HepG2 (cell line): ENCODE data around the gene GRB10. TPM values are rescaled to one million over a fixed set of nuclear protein-coding genes. Genes with fewer than 3 reads are reported as not detected.

Experiments
- ATAC-seq: fragments of 200-7000 bp; cut with Tn5 transposase; 3 replicates; pipeline ENCODE4 v1.9.1; 2020; ENCODE audit warnings: mild to moderate bottlenecking, moderate library complexity
- BruUV-seq: library from RNA; stranded (reverse); fragments of 400-500 nt; replicated peaks from 2 replicates; lab custom pipeline; 2021; lab: Mats Ljungman, UMichigan
- CTCF ChIA-PET: fragments of 300-600 bp; formaldehyde crosslinking; extraction: SDS; loops from one replicate; lab custom pipeline; 2021; ENCODE audit warnings: low total read pairs, inconsistent platforms, low intra/inter-chr PET ratio; lab: Yijun Ruan, JAX
- POLR2A ChIA-PET: fragments of 350-600 bp; sonication (Branson Sonifier 250); formaldehyde crosslinking; loops from one replicate; lab custom pipeline; 2020; ENCODE audit warnings: antibody characterized with exemption, inconsistent platforms; lab: Yijun Ruan, JAX
- DNase-seq: peaks from one replicate; pipeline ENCODE4 v3.0.0-alpha.2; 2015; ENCODE audit warnings: low spot score
- FAIRE-seq: peaks from 3 replicates; lab custom pipeline; 2011; peaks lifted over from hg19 to GRCh38; lab: Jason Lieb, UNC
- H2AFZ ChIP-seq: one replicate; pipeline ENCODE4 v1.6.1; 2011; ENCODE audit warnings: low read length, inconsistent platforms
- H3K27ac ChIP-seq: fragments of 300-600 bp; 3 replicates; pipeline ENCODE4 v1.8.0; 2011; ENCODE audit warnings: mixed run types, mild to moderate bottlenecking, mixed read lengths, low read length, inconsistent platforms; ENCODE audit not compliant: insufficient read depth; ENCODE audit errors: extremely low read length
- H3K27me3 ChIP-seq, 2 experiments: fragments of 200-600 bp in 1 of 2; 2 replicates in 1 of 2; 3 replicates in 1 of 2; pipeline versions ENCODE4 v1.6.0 to v1.8.0; 2011; ENCODE audit warnings: low read length in 2 of 2, mild to moderate bottlenecking in 2 of 2, moderate library complexity in 2 of 2, inconsistent platforms in 1 of 2; ENCODE audit not compliant: insufficient read depth in 2 of 2, control insufficient read depth in 1 of 2
- H3K36me3 ChIP-seq, 2 experiments: fragments of 200-600 bp in 1 of 2; replicated peaks in 1 of 2; 2 replicates in 1 of 2; 3 replicates in 1 of 2; pipeline versions ENCODE4 v1.5.1 to v1.8.0; 2011; ENCODE audit warnings: low read length in 2 of 2, inconsistent platforms in 1 of 2; ENCODE audit not compliant: insufficient read depth in 2 of 2, control insufficient read depth in 1 of 2
- H3K4me1 ChIP-seq: 2 replicates; pipeline ENCODE4 v1.5.1; 2012; ENCODE audit warnings: low read length, inconsistent platforms; ENCODE audit not compliant: insufficient read depth
- H3K4me2 ChIP-seq: 2 replicates; pipeline ENCODE4 v1.6.0; 2011; ENCODE audit warnings: low read depth, low read length, inconsistent platforms
- H3K4me3 ChIP-seq, 3 experiments: fragments of 200-600 bp in 1 of 3; sonication (generic), shearing (Covaris generic) in 1 of 3; replicated peaks in 1 of 3; 2 replicates each; pipeline ENCODE4 v1.5.1; 2011 to 2016; ENCODE audit warnings: low read length in 3 of 3, inconsistent platforms in 2 of 3, low read depth in 2 of 3, mild to moderate bottlenecking in 2 of 3, control low read depth in 1 of 3, mixed read lengths in 1 of 3; ENCODE audit not compliant: insufficient read depth in 1 of 3
- H3K79me2 ChIP-seq: one replicate; pipeline ENCODE4 v1.6.1; 2011; ENCODE audit warnings: low read length, inconsistent platforms; ENCODE audit not compliant: insufficient read depth
- H3K9ac ChIP-seq: 2 replicates; pipeline ENCODE4 v1.6.0; 2011; ENCODE audit warnings: mild to moderate bottlenecking, low read depth, low read length, inconsistent platforms; ENCODE audit not compliant: insufficient read depth
- H3K9me3 ChIP-seq: 2 replicates; pipeline ENCODE4 v1.5.1; 2012; ENCODE audit warnings: mild to moderate bottlenecking, low read length
- H4K20me1 ChIP-seq: 2 replicates; pipeline ENCODE4 v1.6.0; 2011; ENCODE audit warnings: inconsistent platforms, mild to moderate bottlenecking, low read length, moderate library complexity; ENCODE audit not compliant: insufficient read depth
- BRCA1 ChIP-seq: sonication (generic); formaldehyde crosslinking; IDR thresholded peaks from 2 replicates; pipeline ENCODE4 v1.4.0; 2020; ENCODE audit warnings: missing genetic modification reagents
- CC2D1A ChIP-seq: sonication (generic); formaldehyde crosslinking; IDR thresholded peaks from 2 replicates; pipeline ENCODE4 v1.8.1; 2023; ENCODE audit warnings: mild to moderate bottlenecking, missing genetic modification reagents
- FOSL2 ChIP-seq: sonication (generic); formaldehyde crosslinking; IDR thresholded peaks from 2 replicates; pipeline ENCODE4 v1.4.0; 2020; ENCODE audit warnings: missing genetic modification reagents
- GMEB2 ChIP-seq: IDR thresholded peaks from 2 replicates; pipeline ENCODE4 v1.6.1; 2016; ENCODE audit warnings: missing biosample characterization, missing genetic modification reagents, low read depth
- HOXD1 ChIP-seq: sonication (generic); formaldehyde crosslinking; IDR thresholded peaks from 2 replicates; pipeline ENCODE4 v1.5.0; 2020; ENCODE audit warnings: missing genetic modification reagents
- KDM3A ChIP-seq: IDR thresholded peaks from 2 replicates; pipeline ENCODE4 v1.6.1; 2018; ENCODE audit warnings: low read depth, missing compliant biosample characterization
- SNRNP70 ChIP-seq: fragments of 200-400 bp; formaldehyde crosslinking; IDR thresholded peaks from 2 replicates; pipeline ENCODE4 v1.6.1; 2017; ENCODE audit warnings: mild to moderate bottlenecking, low read depth, low read length, moderate library complexity
- STAT5B ChIP-seq: sonication (generic); formaldehyde crosslinking; IDR thresholded peaks from 2 replicates; pipeline ENCODE4 v1.4.0; 2020; ENCODE audit warnings: missing genetic modification reagents
- ZNF230 ChIP-seq: sonication (generic); formaldehyde crosslinking; IDR thresholded peaks from 2 replicates; pipeline ENCODE4 v1.4.0; 2020; ENCODE audit warnings: mild to moderate bottlenecking, missing genetic modification reagents
- ZNF792 ChIP-seq: IDR thresholded peaks from 2 replicates; pipeline ENCODE4 v1.6.1; 2016
- WGBS: methylation state at CpG from one replicate; pipeline ENCODE4 v1.1.6; 2017; ENCODE audit warnings: low lambda C conversion rate; 5-methylcytosine and 5-hydroxymethylcytosine counted together
- in situ Hi-C: cut with HindIII; loops from 2 replicates; pipeline ENCODE4 v1.10.0; 2017; ENCODE audit warnings: low pct_unique_long_range_greater_than_20kb; ENCODE audit not compliant: extremely low pct_ligation_motif_present
- intact Hi-C: fragments of 100-400 bp; cut with micrococcal nuclease; formaldehyde crosslinking; loops from one replicate; pipeline ENCODE4 v1.10.0; 2022; ENCODE audit not compliant: unreplicated experiment
- polyA plus RNA-seq, 8 experiments: library from polyadenylated mRNA; depleted of rRNA in 3 of 8; stranded (reverse) in 7 of 8; unstranded in 1 of 8; fragments of >200 nt; fragmentation: Illumina TruSeq in 4 of 8; extraction: Trizol in 4 of 8; gene quantifications; 2 replicates each; pipeline versions ENCODE4 v1.2.1 to v1.2.3, GENCODE V29; 2011 to 2016; ENCODE audit warnings: low read depth in 4 of 8, missing spikeins in 1 of 8, mixed read lengths in 1 of 8; ENCODE audit not compliant: insufficient read depth in 1 of 8
- total RNA-seq, 5 experiments: library from RNA; depleted of rRNA; stranded (reverse); fragments of >200 nt; fragmentation: Illumina TruSeq; extraction: Trizol; gene quantifications; 2 replicates each; pipeline ENCODE4 v1.2.3, GENCODE V29; 2016; ENCODE audit warnings: low read depth in 1 of 5
- TF ChIP-seq, protein P1 (sequence below): sonication (generic); formaldehyde crosslinking; IDR thresholded peaks from 2 replicates; pipeline ENCODE4 v1.4.0; 2020; ENCODE audit warnings: missing genetic modification reagents

The GRB10 gene
- total and polyA plus RNA-seq, 2 of the 13 experiments (the other 11 are each of a cell fraction or from before 2014, with no cell fraction given), result 4.0 to 6.8 TPM

- no peak overlapping the region for H3K27ac ChIP-seq
- no TSS peak for BruUV-seq
- no peaks in the 10 kb centered on the region for H4K20me1 ChIP-seq
- peaks cover 22% of the 10 kb centered on the region for H3K4me1 ChIP-seq
- no peak overlapping the region for H3K9ac ChIP-seq
- no peaks in the 10 kb centered on the region for H3K36me3 ChIP-seq
- H2AFZ ChIP-seq, result no peak overlapping the region
- peaks cover 16% of the 10 kb centered on the region for H3K9me3 ChIP-seq
- H3K4me2 ChIP-seq, result no peak overlapping the region
- FAIRE-seq (no peak), DNase-seq (no peak), ATAC-seq (no peak)
- WGBS, result 90% methylated on average over 2 of the region's 5 CpGs
- H3K4me3 ChIP-seq, result no peak overlapping the region
- no peaks in the 10 kb centered on the region for H3K79me2 ChIP-seq
- no peak for TF ChIP-seq BRCA1 (CRISPR knock-in tag)
- no peak for TF ChIP-seq GMEB2 (CRISPR knock-in tag)
- TF ChIP-seq ZNF792 (CRISPR knock-in tag), result no peak
- TF ChIP-seq FOSL2 (CRISPR knock-in tag), result no peak
- no peak for TF ChIP-seq SNRNP70
- TF ChIP-seq CC2D1A (CRISPR knock-in tag), result no peak
- no peak for TF ChIP-seq ZNF230 (CRISPR knock-in tag)
- no peak for TF ChIP-seq STAT5B (CRISPR knock-in tag)
- TF ChIP-seq, protein P1, sequence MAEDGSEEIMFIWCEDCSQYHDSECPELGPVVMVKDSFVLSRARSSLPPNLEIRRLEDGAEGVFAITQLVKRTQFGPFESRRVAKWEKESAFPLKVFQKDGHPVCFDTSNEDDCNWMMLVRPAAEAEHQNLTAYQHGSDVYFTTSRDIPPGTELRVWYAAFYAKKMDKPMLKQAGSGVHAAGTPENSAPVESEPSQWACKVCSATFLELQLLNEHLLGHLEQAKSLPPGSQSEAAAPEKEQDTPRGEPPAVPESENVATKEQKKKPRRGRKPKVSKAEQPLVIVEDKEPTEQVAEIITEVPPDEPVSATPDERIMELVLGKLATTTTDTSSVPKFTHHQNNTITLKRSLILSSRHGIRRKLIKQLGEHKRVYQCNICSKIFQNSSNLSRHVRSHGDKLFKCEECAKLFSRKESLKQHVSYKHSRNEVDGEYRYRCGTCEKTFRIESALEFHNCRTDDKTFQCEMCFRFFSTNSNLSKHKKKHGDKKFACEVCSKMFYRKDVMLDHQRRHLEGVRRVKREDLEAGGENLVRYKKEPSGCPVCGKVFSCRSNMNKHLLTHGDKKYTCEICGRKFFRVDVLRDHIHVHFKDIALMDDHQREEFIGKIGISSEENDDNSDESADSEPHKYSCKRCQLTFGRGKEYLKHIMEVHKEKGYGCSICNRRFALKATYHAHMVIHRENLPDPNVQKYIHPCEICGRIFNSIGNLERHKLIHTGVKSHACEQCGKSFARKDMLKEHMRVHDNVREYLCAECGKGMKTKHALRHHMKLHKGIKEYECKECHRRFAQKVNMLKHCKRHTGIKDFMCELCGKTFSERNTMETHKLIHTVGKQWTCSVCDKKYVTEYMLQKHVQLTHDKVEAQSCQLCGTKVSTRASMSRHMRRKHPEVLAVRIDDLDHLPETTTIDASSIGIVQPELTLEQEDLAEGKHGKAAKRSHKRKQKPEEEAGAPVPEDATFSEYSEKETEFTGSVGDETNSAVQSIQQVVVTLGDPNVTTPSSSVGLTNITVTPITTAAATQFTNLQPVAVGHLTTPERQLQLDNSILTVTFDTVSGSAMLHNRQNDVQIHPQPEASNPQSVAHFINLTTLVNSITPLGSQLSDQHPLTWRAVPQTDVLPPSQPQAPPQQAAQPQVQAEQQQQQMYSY (CRISPR knock-in tag), result no peak
- TF ChIP-seq KDM3A, result no peak
- TF ChIP-seq HOXD1 (CRISPR knock-in tag), result no peak
- in situ Hi-C loops, result no loop called here
- ChIA-PET POLR2A (no interaction called here), CTCF (no interaction called here)
- H3K27me3 ChIP-seq, result no peaks in the 10 kb centered on the region
- intact Hi-C loops, result no loop called here
Measured at GRCh38 chr7:50584793-50585408, 197.8 kb downstream of the GRB10 start.
